H9 (cell line): ENCODE results near the gene POLD3. TPM values are rescaled to one million over a fixed set of nuclear protein-coding genes. Genes with fewer than 3 reads are reported as not detected.

Source experiments
- DNase-seq: peaks from one replicate; pipeline ENCODE4 v3.0.0-alpha.2; 2017
- H2AFZ ChIP-seq: one replicate; pipeline ENCODE4 v1.6.1; 2013; ENCODE audit warnings: mild to moderate bottlenecking, low read length, control low read depth, moderate library complexity
- H2AK5ac ChIP-seq: 2 replicates; pipeline ENCODE4 v1.6.1; 2013; ENCODE audit warnings: low read length, control low read depth, mixed read lengths; ENCODE audit not compliant: insufficient read length
- H2BK120ac ChIP-seq: one replicate; pipeline ENCODE4 v1.6.1; 2013; ENCODE audit warnings: low read depth, mild to moderate bottlenecking, low read length, control low read depth, inconsistent platforms; ENCODE audit not compliant: poor library complexity, severe bottlenecking
- H2BK12ac ChIP-seq: 2 replicates; pipeline ENCODE4 v1.6.1; 2013; ENCODE audit warnings: low read length, control low read depth, mixed read lengths, low read depth; ENCODE audit not compliant: insufficient read length
- H2BK15ac ChIP-seq: 2 replicates; pipeline ENCODE4 v1.6.1; 2013; ENCODE audit warnings: low read depth, low read length, control low read depth
- H2BK20ac ChIP-seq: one replicate; pipeline ENCODE4 v1.6.1; 2013; ENCODE audit warnings: low read depth, mild to moderate bottlenecking, low read length, control low read depth, inconsistent platforms; ENCODE audit not compliant: poor library complexity, severe bottlenecking
- H2BK5ac ChIP-seq: 2 replicates; pipeline ENCODE4 v1.6.1; 2013; ENCODE audit warnings: low read length, control low read depth, mixed read lengths; ENCODE audit not compliant: insufficient read length
- H3K14ac ChIP-seq: 2 replicates; pipeline ENCODE4 v1.6.1; 2013; ENCODE audit warnings: low read length, control low read depth; ENCODE audit not compliant: insufficient read depth
- H3K18ac ChIP-seq: 2 replicates; pipeline ENCODE4 v1.6.1; 2013; ENCODE audit warnings: low read depth, mild to moderate bottlenecking, mixed read lengths, low read length, control low read depth; ENCODE audit not compliant: insufficient read length
- H3K23ac ChIP-seq: 2 replicates; pipeline ENCODE4 v1.6.1; 2013; ENCODE audit warnings: low read length, control low read depth, mixed read lengths, low read depth; ENCODE audit not compliant: insufficient read length
- H3K23me2 ChIP-seq: 2 replicates; pipeline ENCODE4 v1.6.1; 2013; ENCODE audit warnings: low read depth, mild to moderate bottlenecking, mixed read lengths, low read length, control low read depth; ENCODE audit not compliant: insufficient read length, poor library complexity, severe bottlenecking
- H3K27ac ChIP-seq: 2 replicates; pipeline ENCODE4 v1.5.1; 2013; ENCODE audit warnings: low read length, control low read depth, mixed read lengths, low read depth; ENCODE audit not compliant: insufficient read length
- H3K27me3 ChIP-seq: 2 replicates; pipeline ENCODE4 v1.6.1; 2013; ENCODE audit warnings: low read length, control low read depth, inconsistent platforms; ENCODE audit not compliant: insufficient read depth
- H3K4ac ChIP-seq: 2 replicates; pipeline ENCODE4 v1.6.1; 2013; ENCODE audit warnings: low read depth, mild to moderate bottlenecking, control low read depth, inconsistent platforms, low read length, moderate library complexity
- H3K4me1 ChIP-seq: 2 replicates; pipeline ENCODE4 v1.6.1; 2013; ENCODE audit warnings: low read length, control low read depth, inconsistent platforms; ENCODE audit not compliant: insufficient read depth
- H3K4me2 ChIP-seq: 2 replicates; pipeline ENCODE4 v1.6.1; 2013; ENCODE audit warnings: low read length, control low read depth, mixed read lengths; ENCODE audit not compliant: insufficient read length, insufficient read depth
- H3K56ac ChIP-seq: 2 replicates; pipeline ENCODE4 v1.6.1; 2013; ENCODE audit warnings: low read depth, mild to moderate bottlenecking, mixed read lengths, low read length, control low read depth; ENCODE audit not compliant: insufficient read length
- H3K79me1 ChIP-seq: 2 replicates; pipeline ENCODE4 v1.6.1; 2013; ENCODE audit warnings: low read depth, mild to moderate bottlenecking, moderate library complexity, low read length, control low read depth, inconsistent platforms; ENCODE audit not compliant: insufficient read depth, poor library complexity, severe bottlenecking
- H3K79me2 ChIP-seq: 2 replicates; pipeline ENCODE4 v1.6.1; 2013; ENCODE audit warnings: low read length, control low read depth, inconsistent platforms; ENCODE audit not compliant: insufficient read depth
- H3K9ac ChIP-seq: 2 replicates; pipeline ENCODE4 v1.6.1; 2013; ENCODE audit warnings: low read length, control low read depth, mixed read lengths; ENCODE audit not compliant: insufficient read length; ENCODE audit errors: extremely low read depth
- H3K9me3 ChIP-seq: one replicate; pipeline ENCODE4 v1.6.1; 2013; ENCODE audit warnings: low read depth, low read length, inconsistent platforms; ENCODE audit not compliant: control insufficient read depth
- H3T11ph ChIP-seq: one replicate; pipeline ENCODE4 v1.6.1; 2013; ENCODE audit warnings: mild to moderate bottlenecking, low read length, control low read depth, inconsistent platforms
- H4K20me1 ChIP-seq: one replicate; pipeline ENCODE4 v1.6.1; 2013; ENCODE audit not compliant: control insufficient read depth, insufficient read length, insufficient read depth
- H4K5ac ChIP-seq: 2 replicates; pipeline ENCODE4 v1.6.1; 2013; ENCODE audit warnings: low read depth, mild to moderate bottlenecking, mixed read lengths, low read length, control low read depth; ENCODE audit not compliant: insufficient read length
- H4K8ac ChIP-seq: replicated peaks from 2 replicates; pipeline ENCODE4 v1.6.1; 2013; ENCODE audit warnings: low read length, control low read depth, mixed read lengths, low read depth; ENCODE audit not compliant: insufficient read length
- H4K91ac ChIP-seq: 2 replicates; pipeline ENCODE4 v1.6.1; 2013; ENCODE audit warnings: low read depth, mild to moderate bottlenecking, moderate library complexity, mixed read lengths, low read length, control low read depth; ENCODE audit not compliant: insufficient read length
- H3K27ac Mint-ChIP-seq, 3 experiments: 2 replicates in 2 of 3; 3 replicates in 1 of 3; pipeline ENCODE4 v1.8.0; 2020 to 2021; ENCODE audit warnings: mixed read lengths in 3 of 3, mild to moderate bottlenecking in 1 of 3, moderate library complexity in 1 of 3
- H3K27me3 Mint-ChIP-seq: 2 replicates; pipeline ENCODE4 v1.8.0; 2021; ENCODE audit warnings: low read depth, mild to moderate bottlenecking, moderate library complexity, mixed read lengths
- H3K36me3 Mint-ChIP-seq, 3 experiments: 2 replicates in 2 of 3; 3 replicates in 1 of 3; pipeline ENCODE4 v1.8.0; 2020 to 2021; ENCODE audit warnings: low read depth in 3 of 3, mixed read lengths in 3 of 3; ENCODE audit not compliant: insufficient read depth in 1 of 3
- H3K4me1 Mint-ChIP-seq, 2 experiments: 2 replicates each; pipeline ENCODE4 v1.8.0; 2020; ENCODE audit warnings: mixed read lengths in 2 of 2
- H3K4me3 Mint-ChIP-seq, 2 experiments: 2 replicates in 1 of 2; 3 replicates in 1 of 2; pipeline ENCODE4 v1.8.0; 2020 to 2021; ENCODE audit warnings: mild to moderate bottlenecking in 2 of 2, mixed read lengths in 2 of 2, moderate library complexity in 1 of 2
- H3K9me3 Mint-ChIP-seq, 2 experiments: 2 replicates in 1 of 2; 3 replicates in 1 of 2; pipeline ENCODE4 v1.8.0; 2020; ENCODE audit warnings: mild to moderate bottlenecking in 2 of 2, mixed read lengths in 2 of 2, moderate library complexity in 1 of 2
- WGBS: extraction: QIAGEN DNeasy Blood & Tissue Kit; methylation state at CpG from one replicate; pipeline ENCODE4 v1.1.7; 2013; ENCODE audit warnings: missing lambda C conversion rate, low lambda C conversion rate, mixed read lengths; ENCODE audit not compliant: insufficient read length; ENCODE audit errors: extremely low coverage; 5-methylcytosine and 5-hydroxymethylcytosine counted together
- total RNA-seq: library from RNA; stranded (reverse); gene quantifications from 2 replicates; pipeline ENCODE4 v1.2.1, GENCODE V29; 2021
- TF ChIP-seq, protein P1 (sequence below): fragments of 200-600 bp; sonication (generic); conservative IDR thresholded peaks from 3 replicates; pipeline ENCODE4 v1.8.0; 2021; ENCODE audit warnings: antibody characterized with exemption, mild to moderate bottlenecking

Gene POLD3
- total RNA-seq, 1 experiment from 2014 or later = 34.1 TPM

DNA sequence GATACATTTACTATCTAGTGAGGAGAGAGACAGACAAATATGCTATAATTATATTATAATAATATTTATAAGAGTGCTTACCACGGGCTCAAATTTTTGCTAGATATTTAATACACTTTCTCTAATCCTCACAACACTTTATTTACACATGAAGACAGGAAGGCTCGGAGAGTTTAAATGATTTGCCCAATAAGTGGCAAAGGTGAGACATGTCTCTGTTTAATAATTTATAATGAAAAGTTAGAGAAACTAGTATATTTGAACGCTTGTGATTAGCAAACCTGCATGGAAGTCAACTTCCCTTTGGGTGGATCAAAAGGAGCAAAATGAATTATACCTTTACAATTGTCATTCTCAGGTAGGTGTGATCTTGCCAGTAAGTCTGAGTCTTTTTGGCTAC is 55.4 kb downstream of the POLD3 start:
- no peaks in the 10 kb centered on the region for H3K9me3 Mint-ChIP-seq
- no peak overlapping the region for H3K23ac ChIP-seq
- no peak overlapping the region for H3K4me3 Mint-ChIP-seq
- H4K91ac ChIP-seq = no peak overlapping the region
- no peak overlapping the region for H3K18ac ChIP-seq
- H3K4me1 ChIP-seq = no peaks in the 10 kb centered on the region
- no peak overlapping the region for H2BK12ac ChIP-seq
- no peak overlapping the region for H2AK5ac ChIP-seq
- no peak overlapping the region for H3K56ac ChIP-seq
- no peak overlapping the region for H2BK20ac ChIP-seq
- no peak overlapping the region for H3K14ac ChIP-seq
- no peaks in the 10 kb centered on the region for H3K27me3 Mint-ChIP-seq
- no peak overlapping the region for H2BK5ac ChIP-seq
- peaks cover under 1 to 12% (median 10%) of the 10 kb centered on the region in 3 experiments; a peak in 6 of 7 replicates for H3K36me3 Mint-ChIP-seq
- no peaks in the 10 kb centered on the region for H3K79me1 ChIP-seq
- H3K27ac Mint-ChIP-seq = no peak overlapping the region
- no peak overlapping the region for H3K4ac ChIP-seq
- H4K5ac ChIP-seq = no peak overlapping the region
- no peaks in the 10 kb centered on the region for H3K23me2 ChIP-seq
- no peak for DNase-seq
- WGBS = no CpG with 5 or more reads among the region's 3 CpGs
- H3T11ph ChIP-seq = no peak overlapping the region
- no peaks in the 10 kb centered on the region for H4K20me1 ChIP-seq
- H3K9ac ChIP-seq = no peak overlapping the region
- H4K8ac ChIP-seq = no peak overlapping the region
- peaks cover 8% of the 10 kb centered on the region in 2 experiments for H3K4me1 Mint-ChIP-seq
- TF ChIP-seq, protein P1, sequence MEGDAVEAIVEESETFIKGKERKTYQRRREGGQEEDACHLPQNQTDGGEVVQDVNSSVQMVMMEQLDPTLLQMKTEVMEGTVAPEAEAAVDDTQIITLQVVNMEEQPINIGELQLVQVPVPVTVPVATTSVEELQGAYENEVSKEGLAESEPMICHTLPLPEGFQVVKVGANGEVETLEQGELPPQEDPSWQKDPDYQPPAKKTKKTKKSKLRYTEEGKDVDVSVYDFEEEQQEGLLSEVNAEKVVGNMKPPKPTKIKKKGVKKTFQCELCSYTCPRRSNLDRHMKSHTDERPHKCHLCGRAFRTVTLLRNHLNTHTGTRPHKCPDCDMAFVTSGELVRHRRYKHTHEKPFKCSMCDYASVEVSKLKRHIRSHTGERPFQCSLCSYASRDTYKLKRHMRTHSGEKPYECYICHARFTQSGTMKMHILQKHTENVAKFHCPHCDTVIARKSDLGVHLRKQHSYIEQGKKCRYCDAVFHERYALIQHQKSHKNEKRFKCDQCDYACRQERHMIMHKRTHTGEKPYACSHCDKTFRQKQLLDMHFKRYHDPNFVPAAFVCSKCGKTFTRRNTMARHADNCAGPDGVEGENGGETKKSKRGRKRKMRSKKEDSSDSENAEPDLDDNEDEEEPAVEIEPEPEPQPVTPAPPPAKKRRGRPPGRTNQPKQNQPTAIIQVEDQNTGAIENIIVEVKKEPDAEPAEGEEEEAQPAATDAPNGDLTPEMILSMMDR = no peak
- no peaks in the 10 kb centered on the region for H3K9me3 ChIP-seq
- no peaks in the 10 kb centered on the region for H3K27me3 ChIP-seq
- no peak overlapping the region for H2BK120ac ChIP-seq
- no peak overlapping the region for H2BK15ac ChIP-seq
- H3K4me2 ChIP-seq = no peak overlapping the region
- H2AFZ ChIP-seq = no peak overlapping the region
- no peaks in the 10 kb centered on the region for H3K79me2 ChIP-seq
- no peak overlapping the region for H3K27ac ChIP-seq
